ENCODE data around the gene KIF16B. TPM values are rescaled to one million over a fixed set of nuclear protein-coding genes. Genes with fewer than 3 reads are reported as not detected.

KIF16B gene, protein sequence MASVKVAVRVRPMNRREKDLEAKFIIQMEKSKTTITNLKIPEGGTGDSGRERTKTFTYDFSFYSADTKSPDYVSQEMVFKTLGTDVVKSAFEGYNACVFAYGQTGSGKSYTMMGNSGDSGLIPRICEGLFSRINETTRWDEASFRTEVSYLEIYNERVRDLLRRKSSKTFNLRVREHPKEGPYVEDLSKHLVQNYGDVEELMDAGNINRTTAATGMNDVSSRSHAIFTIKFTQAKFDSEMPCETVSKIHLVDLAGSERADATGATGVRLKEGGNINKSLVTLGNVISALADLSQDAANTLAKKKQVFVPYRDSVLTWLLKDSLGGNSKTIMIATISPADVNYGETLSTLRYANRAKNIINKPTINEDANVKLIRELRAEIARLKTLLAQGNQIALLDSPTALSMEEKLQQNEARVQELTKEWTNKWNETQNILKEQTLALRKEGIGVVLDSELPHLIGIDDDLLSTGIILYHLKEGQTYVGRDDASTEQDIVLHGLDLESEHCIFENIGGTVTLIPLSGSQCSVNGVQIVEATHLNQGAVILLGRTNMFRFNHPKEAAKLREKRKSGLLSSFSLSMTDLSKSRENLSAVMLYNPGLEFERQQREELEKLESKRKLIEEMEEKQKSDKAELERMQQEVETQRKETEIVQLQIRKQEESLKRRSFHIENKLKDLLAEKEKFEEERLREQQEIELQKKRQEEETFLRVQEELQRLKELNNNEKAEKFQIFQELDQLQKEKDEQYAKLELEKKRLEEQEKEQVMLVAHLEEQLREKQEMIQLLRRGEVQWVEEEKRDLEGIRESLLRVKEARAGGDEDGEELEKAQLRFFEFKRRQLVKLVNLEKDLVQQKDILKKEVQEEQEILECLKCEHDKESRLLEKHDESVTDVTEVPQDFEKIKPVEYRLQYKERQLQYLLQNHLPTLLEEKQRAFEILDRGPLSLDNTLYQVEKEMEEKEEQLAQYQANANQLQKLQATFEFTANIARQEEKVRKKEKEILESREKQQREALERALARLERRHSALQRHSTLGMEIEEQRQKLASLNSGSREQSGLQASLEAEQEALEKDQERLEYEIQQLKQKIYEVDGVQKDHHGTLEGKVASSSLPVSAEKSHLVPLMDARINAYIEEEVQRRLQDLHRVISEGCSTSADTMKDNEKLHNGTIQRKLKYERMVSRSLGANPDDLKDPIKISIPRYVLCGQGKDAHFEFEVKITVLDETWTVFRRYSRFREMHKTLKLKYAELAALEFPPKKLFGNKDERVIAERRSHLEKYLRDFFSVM (N-terminal part only)
- total RNA-seq, result 1 to 10 TPM; 3.5 to 4.2 TPM

DNA sequence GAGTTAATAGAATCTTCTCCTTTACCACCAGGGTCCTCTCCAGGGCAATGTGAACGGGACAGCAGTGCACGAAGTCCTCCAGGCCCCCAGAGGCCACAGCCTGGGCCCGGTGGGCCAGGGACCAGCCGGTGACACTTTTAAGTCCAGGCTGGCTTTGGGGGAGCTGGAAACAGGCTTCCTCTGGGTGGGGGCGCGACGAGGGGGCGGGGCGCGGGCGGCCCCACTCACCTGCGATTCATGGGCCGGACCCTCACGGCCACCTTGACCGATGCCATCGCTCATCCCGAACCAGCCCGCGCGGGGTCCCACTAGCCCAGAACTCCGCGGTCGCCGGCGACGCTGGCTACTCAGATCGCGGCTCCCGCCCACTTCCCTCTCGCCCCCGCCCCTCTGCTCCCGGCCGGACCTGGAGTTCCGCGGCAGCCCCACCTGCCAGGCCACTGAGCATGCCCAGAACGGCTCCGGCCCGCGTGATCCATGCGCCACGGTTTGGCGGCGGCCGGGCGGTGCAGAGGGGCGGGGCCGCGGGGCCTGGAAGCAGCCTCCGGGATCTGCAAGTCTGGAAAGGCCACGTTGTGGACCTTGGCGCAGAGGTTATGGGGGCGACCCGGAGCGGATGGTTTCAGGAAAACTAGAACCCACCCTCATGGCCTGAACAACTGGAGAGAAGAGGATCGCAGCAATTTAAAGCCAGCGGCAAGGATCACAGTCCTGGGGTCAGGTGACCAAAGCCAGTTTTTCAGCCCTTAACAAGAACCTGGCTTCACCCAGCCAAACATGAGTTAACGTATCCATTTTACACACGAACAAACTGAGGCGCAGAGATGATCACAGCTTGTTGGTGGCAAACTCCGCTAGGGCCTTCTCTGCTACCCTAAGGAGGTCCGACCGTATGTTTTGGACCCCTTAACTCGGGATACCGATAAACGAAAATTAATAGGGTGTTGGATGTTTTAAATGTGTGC lies at the start of gene KIF16B:
KIF16B (minus strand) TSS at position 448 of the 965 bp plus-strand sequence; CDS start at position 275, 173 bp downstream.
- CTCF ChIA-PET, result interaction anchor here (0.8 kb wide), 1 partner anchor 931 kb away, joined by 3 read pairs; no protein-coding TSS in a partner anchor

GRCh38 chr20:16622501-16622900 lies 49.3 kb upstream of the KIF16B start:
- Mint-ChIP-seq H3K27ac (no peak overlapping the region), H3K27me3 (no peaks in the 10 kb centered on the region), H3K4me3 (no peak overlapping the region), H3K36me3 (ENCODE audit: low read depth) (no peaks in the 10 kb centered on the region), H3K4me1 (ENCODE audit: low read depth) (no peaks in the 10 kb centered on the region), H3K9me3 (no peaks in the 10 kb centered on the region)
- no peak for ATAC-seq
- POLR2A ChIA-PET, result no interaction called here
- DNase-seq, result no peak
- no peak for TF ChIP-seq CTCF (IDR thresholded peaks at IDR 0.05)
- intact Hi-C loops (cut with micrococcal nuclease), result no loop called here
- CTCF ChIA-PET, result no interaction called here

More for the DNA sequence above, at the start of gene KIF16B:
- Mint-ChIP-seq H3K27me3 (peaks cover 5% of the 10 kb centered on the region), H3K4me3 (peak within 1 kb of the TSS; percentile 81), H3K27ac (peak within 1 kb of the TSS; percentile 79), H3K9me3 (no peaks in the 10 kb centered on the region), H3K36me3 (ENCODE audit: low read depth) (no peaks in the 10 kb centered on the region), H3K4me1 (ENCODE audit: low read depth) (peaks cover 20% of the 10 kb centered on the region)
- TF ChIP-seq CTCF (IDR thresholded peaks at IDR 0.05), result no peak
- peak; percentile 88 for ATAC-seq
- POLR2A ChIA-PET, result no interaction called here
- peak; percentile 80 for DNase-seq
- intact Hi-C loops (cut with micrococcal nuclease), result no loop called here

GRCh38 chr20:16621435-16622141 lies 48.3 kb upstream of the KIF16B start:
- intact Hi-C loops (cut with micrococcal nuclease), result no loop called here
- Mint-ChIP-seq H3K27ac (no peak overlapping the region), H3K27me3 (no peaks in the 10 kb centered on the region), H3K4me1 (ENCODE audit: low read depth) (no peaks in the 10 kb centered on the region), H3K9me3 (peaks cover under 1% of the 10 kb centered on the region), H3K4me3 (no peak overlapping the region), H3K36me3 (ENCODE audit: low read depth) (no peaks in the 10 kb centered on the region)
- CTCF ChIA-PET, result no interaction called here
- DNase-seq, result no peak
- TF ChIP-seq CTCF (IDR thresholded peaks at IDR 0.05), result no peak
- ATAC-seq, result no peak
- POLR2A ChIA-PET, result no interaction called here

- DNase-seq, result no peak
- no peak overlapping the region for H3K4me3 Mint-ChIP-seq
- ATAC-seq, result no peak
- ChIA-PET CTCF (no interaction called here), POLR2A (no interaction called here)
- TF ChIP-seq CTCF (IDR thresholded peaks at IDR 0.05), result no peak
- H3K36me3 Mint-ChIP-seq (ENCODE audit: low read depth), result no peaks in the 10 kb centered on the region
- no peaks in the 10 kb centered on the region for H3K27me3 Mint-ChIP-seq
- intact Hi-C loops (cut with micrococcal nuclease), result no loop called here
- peaks cover 2% of the 10 kb centered on the region for H3K9me3 Mint-ChIP-seq
- H3K4me1 Mint-ChIP-seq (ENCODE audit: low read depth), result no peaks in the 10 kb centered on the region
- no peak overlapping the region for H3K27ac Mint-ChIP-seq
Observed at GRCh38 chr20:16620961-16621360, 47.7 kb upstream of the KIF16B start.
